Endothelial cell of umbilical vein (primary cell): ENCODE data around the gene PGAM5. TPM values are rescaled to one million over a fixed set of nuclear protein-coding genes. Genes with fewer than 3 reads are reported as not detected.
A peak's percentile ranks its signal among the peaks of the same experiment; 100 is the strongest.

Experiments used
- BruUV-seq: library from RNA; stranded (reverse); fragments of 400-500 nt; replicated peaks from 2 replicates; lab custom pipeline; 2021; lab: Mats Ljungman, UMichigan
- CTCF ChIA-PET: fragments of 300-600, 350-600 bp; sonication (Branson Sonifier 250); formaldehyde crosslinking; loops from one replicate; lab custom pipeline; 2021; ENCODE audit warnings: antibody characterized with exemption, inconsistent platforms; lab: Charles Lee
- POLR2A ChIA-PET: fragments of 300-600, 350-600 bp; sonication (Branson Sonifier 250); formaldehyde crosslinking; loops from one replicate; lab custom pipeline; 2021; ENCODE audit warnings: antibody characterized with exemption, inconsistent platforms; lab: Charles Lee
- DNase-seq: peaks from one replicate; pipeline ENCODE4 v3.0.0-alpha.2; 2011; ENCODE audit warnings: low read depth, low spot score
- FAIRE-seq: peaks from 2 replicates; lab custom pipeline; 2011; peaks lifted over from hg19 to GRCh38; lab: Jason Lieb, UNC
- H2AFZ ChIP-seq: 2 replicates; pipeline ENCODE4 v1.6.0; 2012; ENCODE audit warnings: low read depth, low read length, control low read depth, inconsistent platforms
- H3K27ac ChIP-seq: 2 replicates; pipeline ENCODE4 v1.5.1; 2011; ENCODE audit warnings: low read depth, mild to moderate bottlenecking, control low read depth, low read length, moderate library complexity; ENCODE audit not compliant: insufficient read depth
- H3K27me3 ChIP-seq, 2 experiments: 2 replicates each; pipeline versions ENCODE4 v1.6.0 to v1.6.1; 2011; ENCODE audit warnings: low read length in 2 of 2, mixed read lengths in 1 of 2; ENCODE audit not compliant: control insufficient read depth in 2 of 2, insufficient read depth in 2 of 2
- H3K36me3 ChIP-seq, 2 experiments: 2 replicates in 1 of 2; 3 replicates in 1 of 2; pipeline ENCODE4 v1.5.1; 2011; ENCODE audit warnings: low read length in 2 of 2, mild to moderate bottlenecking in 1 of 2, moderate library complexity in 1 of 2; ENCODE audit not compliant: control insufficient read depth in 2 of 2, insufficient read depth in 2 of 2; ENCODE audit errors: extremely low read depth in 1 of 2
- H3K4me1 ChIP-seq: 3 replicates; pipeline ENCODE4 v1.5.1; 2011; ENCODE audit warnings: mild to moderate bottlenecking, low read length; ENCODE audit not compliant: control insufficient read depth, insufficient read depth; ENCODE audit errors: extremely low read depth
- H3K4me2 ChIP-seq: 2 replicates; pipeline ENCODE4 v1.6.1; 2011; ENCODE audit warnings: low read length, control low read depth, mixed read lengths; ENCODE audit not compliant: insufficient read depth
- H3K4me3 ChIP-seq, 3 experiments: fragments of 200-600 bp in 1 of 3; sonication (generic), shearing (Covaris generic) in 1 of 3; replicated peaks in 1 of 3; 2 replicates each; pipeline ENCODE4 v1.5.1; 2011 to 2016; ENCODE audit warnings: control low read depth in 3 of 3, low read length in 3 of 3, mild to moderate bottlenecking in 2 of 3, inconsistent platforms in 1 of 3, low read depth in 1 of 3, moderate library complexity in 1 of 3; ENCODE audit not compliant: insufficient read depth in 1 of 3
- H3K79me2 ChIP-seq: 2 replicates; pipeline ENCODE4 v1.6.0; 2012; ENCODE audit warnings: low read length, inconsistent platforms; ENCODE audit not compliant: control insufficient read depth, insufficient read depth
- H3K9ac ChIP-seq: replicated peaks from 2 replicates; pipeline ENCODE3; 2011; ENCODE audit warnings: low read length, control low read depth; ENCODE audit not compliant: insufficient read depth; ENCODE audit errors: extremely low read depth
- H3K9me1 ChIP-seq: replicated peaks from 3 replicates; pipeline ENCODE4 v1.6.0; 2011; ENCODE audit warnings: mild to moderate bottlenecking, low read length; ENCODE audit not compliant: control insufficient read depth, insufficient read depth; ENCODE audit errors: extremely low read depth
- H3K9me3 ChIP-seq: replicated peaks from 2 replicates; pipeline ENCODE4 v1.5.1; 2012; ENCODE audit warnings: low read length, inconsistent platforms; ENCODE audit not compliant: control insufficient read depth, insufficient read depth
- H4K20me1 ChIP-seq: replicated peaks from 2 replicates; pipeline ENCODE3; 2011; ENCODE audit warnings: mild to moderate bottlenecking, low read length; ENCODE audit not compliant: control insufficient read depth, insufficient read depth; ENCODE audit errors: extremely low read depth
- CTCF ChIP-seq, 2 donors: IDR thresholded peaks; 1 replicate in 1 of 2; 2 replicates in 1 of 2; pipeline ENCODE4 v1.5.1; 2011; ENCODE audit warnings: low read length in 2 of 2, mild to moderate bottlenecking in 2 of 2, moderate library complexity in 2 of 2, control low read depth in 1 of 2, inconsistent platforms in 1 of 2, low read depth in 1 of 2; ENCODE audit not compliant: insufficient read depth in 1 of 2; ENCODE audit errors: extremely low read depth in 1 of 2
- EZH2 ChIP-seq: IDR thresholded peaks from 2 replicates; pipeline ENCODE4 v1.6.1; 2012; ENCODE audit warnings: borderline replicate concordance, low read depth, mild to moderate bottlenecking, moderate library complexity, low read length, inconsistent platforms; ENCODE audit not compliant: severe bottlenecking
- FOS ChIP-seq: IDR thresholded peaks from 2 replicates; pipeline ENCODE4 v1.6.1; 2011; ENCODE audit warnings: mild to moderate bottlenecking, low read length, moderate library complexity, borderline replicate concordance; ENCODE audit not compliant: insufficient read depth
- GATA2 ChIP-seq: IDR thresholded peaks from 2 replicates; pipeline ENCODE4 v1.7.0; 2011; ENCODE audit warnings: low read depth, mild to moderate bottlenecking, moderate library complexity, mixed read lengths, low read length; ENCODE audit not compliant: insufficient read length, insufficient read depth
- JUN ChIP-seq: IDR thresholded peaks from 2 replicates; pipeline ENCODE4 v1.6.1; 2011; ENCODE audit warnings: borderline replicate concordance, low read depth; ENCODE audit not compliant: insufficient read length, insufficient read depth
- MAX ChIP-seq: IDR thresholded peaks from 2 replicates; pipeline ENCODE4 v1.6.1; 2011; ENCODE audit not compliant: insufficient read depth, insufficient read length
- MYC ChIP-seq: IDR thresholded peaks from one replicate; pipeline ENCODE4 v1.6.1; 2011; ENCODE audit warnings: mild to moderate bottlenecking, low read depth, low read length
- POLR2A ChIP-seq: IDR thresholded peaks from 2 replicates; pipeline ENCODE4 v1.6.1; 2012; ENCODE audit warnings: low read depth, mild to moderate bottlenecking, control low read depth, low read length
- POLR2AphosphoS5 ChIP-seq: IDR thresholded peaks from 2 replicates; pipeline ENCODE4 v1.6.1; 2012; ENCODE audit warnings: low read depth, mild to moderate bottlenecking, control low read depth, low read length, moderate library complexity; ENCODE audit not compliant: insufficient read depth
- dilution Hi-C: fragments of 300-500 bp; cut with MboI; formaldehyde crosslinking; loops from one replicate; pipeline ENCODE4 v1.15.0; 2019; ENCODE audit warnings: low sequenced_read_pairs; ENCODE audit not compliant: extremely low pct_ligation_motif_present
- intact Hi-C: fragments of 100-400 bp; cut with micrococcal nuclease; formaldehyde crosslinking; loops from one replicate; pipeline ENCODE4 v1.10.0; 2022
- polyA plus RNA-seq, 4 experiments: library from polyadenylated mRNA; depleted of rRNA in 3 of 4; stranded (reverse) in 3 of 4; unstranded in 1 of 4; fragments of >200 nt; gene quantifications; 2 replicates each; pipeline versions ENCODE4 v1.2.1 to v1.2.3, GENCODE V29; 2011 to 2012; ENCODE audit warnings: missing spikeins in 1 of 4
- total RNA-seq: library from RNA; stranded (reverse); gene quantifications from 2 replicates; pipeline ENCODE4 v1.2.3, GENCODE V29; 2021

The PGAM5 gene
- total and polyA plus RNA-seq, 2 donors (not counting 3 experiments of a cell fraction or from before 2014, with no cell fraction given), result 23.1 to 52.8 TPM

- H3K4me3 ChIP-seq, result no peak overlapping the region
- H3K9me1 ChIP-seq, result no peaks in the 10 kb centered on the region
- H3K79me2 ChIP-seq, result peaks cover 68% of the 10 kb centered on the region
- peaks cover 9% of the 10 kb centered on the region for H4K20me1 ChIP-seq
- no peaks in the 10 kb centered on the region for H3K27me3 ChIP-seq
- ChIA-PET POLR2A (no interaction called here), CTCF (no interaction called here)
- dilution Hi-C loops, result no loop called here
- TF ChIP-seq EZH2, result no peak
- no peak for TF ChIP-seq MAX
- no peak for TF ChIP-seq POLR2AphosphoS5
- TF ChIP-seq CTCF (IDR thresholded peaks at IDR 0.05; ENCODE audit: extremely low read depth in 1 of 2, insufficient read depth in 1 of 2, low read depth in 1 of 2, low read length in 2 of 2), result no peak
- no peak for TF ChIP-seq GATA2
- TF ChIP-seq JUN, result no peak
- TF ChIP-seq FOS, result no peak
- no peak for TF ChIP-seq POLR2A
- TF ChIP-seq MYC, result no peak
- no peaks in the 10 kb centered on the region for H3K9me3 ChIP-seq
- BruUV-seq, result no TSS peak
- peak overlapping the region; percentile 51 for H3K4me2 ChIP-seq
- H3K36me3 ChIP-seq, result peaks cover 8 to 12% of the 10 kb centered on the region in 2 experiments
- intact Hi-C loops, result no loop called here
- no peak overlapping the region for H3K9ac ChIP-seq
- no peak for FAIRE-seq
- DNase-seq, result no peak
- H3K27ac ChIP-seq, result peak overlapping the region; percentile 31
- no peak overlapping the region for H2AFZ ChIP-seq
- peaks cover 12% of the 10 kb centered on the region for H3K4me1 ChIP-seq
Measured at GRCh38 chr12:132759359-132759758, 48.7 kb downstream of the PGAM5 start.
